CD4-positive, alpha-beta T cell (primary cell): ENCODE measurements around the gene FBXW11. TPM values are rescaled to one million over a fixed set of nuclear protein-coding genes. Genes with fewer than 3 reads are reported as not detected.
A peak's percentile ranks its signal among the peaks of the same experiment; 100 is the strongest.
"Not testable (repeated sequence)": the region's sequence is repeated elsewhere in the genome, so short reads cannot be mapped to it uniquely, and the experiment has no call there.

Experiments used
- ATAC-seq: fragments of 200-7000 bp; cut with Tn5 transposase; one replicate; pipeline ENCODE4 v1.10.0; 2022; ENCODE audit warnings: mild to moderate bottlenecking; ENCODE audit not compliant: poor library complexity
- CTCF ChIA-PET: fragments of 350-600 bp; sonication (Branson Sonifier 250); formaldehyde crosslinking; loops from one replicate; lab custom pipeline; 2021; ENCODE audit warnings: antibody characterized with exemption, inconsistent platforms; lab: Charles Lee
- POLR2A ChIA-PET: fragments of 350-600 bp; sonication (Branson Sonifier 250); formaldehyde crosslinking; loops from one replicate; lab custom pipeline; 2021; ENCODE audit warnings: antibody characterized with exemption, inconsistent platforms; lab: Charles Lee
- DNase-seq, 14 experiments: peaks; one replicate each; pipeline ENCODE4 v3.0.0-alpha.2; 2013 to 2020; ENCODE audit warnings: mixed read lengths in 2 of 14
- H3K27ac ChIP-seq, 2 donors: one replicate each; pipeline versions ENCODE4 v1.5.1 to v1.7.0; 2013; ENCODE audit warnings: low read length in 2 of 2, low read depth in 1 of 2, mild to moderate bottlenecking in 1 of 2
- H3K27me3 ChIP-seq, 2 experiments: 1 replicate in 1 of 2; 2 replicates in 1 of 2; pipeline versions ENCODE4 v1.6.1 to v1.7.0; 2013; ENCODE audit warnings: low read length in 2 of 2, control low read depth in 1 of 2, mild to moderate bottlenecking in 1 of 2, moderate library complexity in 1 of 2; ENCODE audit not compliant: insufficient read depth in 2 of 2, control insufficient read depth in 1 of 2
- H3K36me3 ChIP-seq: one replicate; pipeline ENCODE4 v1.6.1; 2013; ENCODE audit warnings: low read length, control low read depth; ENCODE audit not compliant: insufficient read depth
- H3K4me1 ChIP-seq: one replicate; pipeline ENCODE4 v1.6.1; 2013; ENCODE audit warnings: low read length, control low read depth; ENCODE audit not compliant: insufficient read depth
- H3K4me3 ChIP-seq: one replicate; pipeline ENCODE4 v1.5.1; 2013; ENCODE audit warnings: mild to moderate bottlenecking, low read length, moderate library complexity
- H3K9me3 ChIP-seq, 2 experiments: 1 replicate in 1 of 2; 2 replicates in 1 of 2; pipeline versions ENCODE4 v1.6.1 to v1.7.0; 2013; ENCODE audit warnings: low read length in 2 of 2, mild to moderate bottlenecking in 2 of 2, control low read depth in 1 of 2, moderate library complexity in 1 of 2; ENCODE audit not compliant: control insufficient read depth in 1 of 2, insufficient read depth in 1 of 2
- H3K27ac Mint-ChIP-seq: one replicate; pipeline ENCODE4 v1.8.0; 2020; ENCODE audit warnings: mixed read lengths
- H3K27me3 Mint-ChIP-seq: one replicate; pipeline ENCODE4 v1.8.0; 2021; ENCODE audit warnings: mixed read lengths
- H3K36me3 Mint-ChIP-seq: one replicate; pipeline ENCODE4 v1.8.0; 2021; ENCODE audit warnings: low read depth, mixed read lengths
- H3K4me1 Mint-ChIP-seq: one replicate; pipeline ENCODE4 v1.8.0; 2021; ENCODE audit warnings: low read depth, mixed read lengths
- H3K4me3 Mint-ChIP-seq: one replicate; pipeline ENCODE4 v1.8.0; 2020; ENCODE audit warnings: mild to moderate bottlenecking, mixed read lengths
- H3K9me3 Mint-ChIP-seq: one replicate; pipeline ENCODE4 v1.8.0; 2020; ENCODE audit warnings: mixed read lengths
- intact Hi-C, 2 experiments: fragments of 100-400 bp; cut with DNase I in 1 of 2; cut with micrococcal nuclease in 1 of 2; formaldehyde crosslinking; loops; one replicate each; pipeline versions ENCODE4 v1.15.1 to v1.9.0; 2023 to 2025; cut with DNase I, micrococcal nuclease
- total RNA-seq, 174 experiments: library from RNA in 2 of 174; stranded (reverse) in 2 of 174; gene quantifications; one replicate each; pipeline ENCODE4 v1.2.3 and lab custom pipeline; 2021 to 2026
- TF ChIP-seq, protein P1 (sequence below): fragments of 200-600 bp; IDR thresholded peaks from one replicate; pipeline ENCODE4 v1.8.0; 2022; ENCODE audit warnings: antibody characterized with exemption, mild to moderate bottlenecking

The FBXW11 gene
- total RNA-seq, 2 experiments from 2014 or later: 20.9 to 24.0 TPM

DNA sequence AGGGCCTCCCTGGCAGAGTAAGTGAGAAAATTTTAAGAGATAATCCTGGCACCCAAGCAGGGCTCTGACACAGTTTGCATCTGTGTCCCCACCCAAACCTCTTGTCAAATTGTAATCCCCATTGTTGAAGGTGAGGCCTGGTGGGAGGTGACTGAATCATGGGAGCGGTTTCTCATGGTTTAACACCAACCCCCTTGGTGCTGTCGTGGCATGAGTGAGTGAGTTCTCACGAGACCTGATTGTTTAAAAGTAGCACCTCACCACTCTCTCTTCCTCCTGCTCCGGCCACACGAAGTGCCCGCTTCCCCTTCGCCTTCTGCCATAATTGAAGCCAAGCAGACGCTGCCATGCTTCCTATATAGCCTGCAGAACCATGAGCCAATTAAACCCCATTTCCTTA, 80.1 kb downstream of the FBXW11 start:
- no peaks in the 10 kb centered on the region for H3K27me3 Mint-ChIP-seq
- H3K4me3 Mint-ChIP-seq: no peak overlapping the region
- H3K36me3 Mint-ChIP-seq: peaks cover 20% of the 10 kb centered on the region
- DNase-seq (peak in 1 of 14 experiments; percentile 11), ATAC-seq (no peak)
- no peak overlapping the region for H3K27ac Mint-ChIP-seq
- intact Hi-C loops: no loop called here
- H3K9me3 ChIP-seq: peaks cover 0 to 3% of the 10 kb centered on the region in 2 experiments
- no peaks in the 10 kb centered on the region for H3K36me3 ChIP-seq
- no peaks in the 10 kb centered on the region for H3K4me1 ChIP-seq
- H3K4me1 Mint-ChIP-seq: peaks cover 60% of the 10 kb centered on the region
- H3K27ac ChIP-seq: no peak overlapping the region
- H3K27me3 ChIP-seq: no peaks in the 10 kb centered on the region
- POLR2A ChIA-PET: no interaction called here
- CTCF ChIA-PET: no interaction called here
- TF ChIP-seq, protein P1, sequence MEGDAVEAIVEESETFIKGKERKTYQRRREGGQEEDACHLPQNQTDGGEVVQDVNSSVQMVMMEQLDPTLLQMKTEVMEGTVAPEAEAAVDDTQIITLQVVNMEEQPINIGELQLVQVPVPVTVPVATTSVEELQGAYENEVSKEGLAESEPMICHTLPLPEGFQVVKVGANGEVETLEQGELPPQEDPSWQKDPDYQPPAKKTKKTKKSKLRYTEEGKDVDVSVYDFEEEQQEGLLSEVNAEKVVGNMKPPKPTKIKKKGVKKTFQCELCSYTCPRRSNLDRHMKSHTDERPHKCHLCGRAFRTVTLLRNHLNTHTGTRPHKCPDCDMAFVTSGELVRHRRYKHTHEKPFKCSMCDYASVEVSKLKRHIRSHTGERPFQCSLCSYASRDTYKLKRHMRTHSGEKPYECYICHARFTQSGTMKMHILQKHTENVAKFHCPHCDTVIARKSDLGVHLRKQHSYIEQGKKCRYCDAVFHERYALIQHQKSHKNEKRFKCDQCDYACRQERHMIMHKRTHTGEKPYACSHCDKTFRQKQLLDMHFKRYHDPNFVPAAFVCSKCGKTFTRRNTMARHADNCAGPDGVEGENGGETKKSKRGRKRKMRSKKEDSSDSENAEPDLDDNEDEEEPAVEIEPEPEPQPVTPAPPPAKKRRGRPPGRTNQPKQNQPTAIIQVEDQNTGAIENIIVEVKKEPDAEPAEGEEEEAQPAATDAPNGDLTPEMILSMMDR: no peak
- H3K4me3 ChIP-seq: no peak overlapping the region
- H3K9me3 Mint-ChIP-seq: no peaks in the 10 kb centered on the region

DNA sequence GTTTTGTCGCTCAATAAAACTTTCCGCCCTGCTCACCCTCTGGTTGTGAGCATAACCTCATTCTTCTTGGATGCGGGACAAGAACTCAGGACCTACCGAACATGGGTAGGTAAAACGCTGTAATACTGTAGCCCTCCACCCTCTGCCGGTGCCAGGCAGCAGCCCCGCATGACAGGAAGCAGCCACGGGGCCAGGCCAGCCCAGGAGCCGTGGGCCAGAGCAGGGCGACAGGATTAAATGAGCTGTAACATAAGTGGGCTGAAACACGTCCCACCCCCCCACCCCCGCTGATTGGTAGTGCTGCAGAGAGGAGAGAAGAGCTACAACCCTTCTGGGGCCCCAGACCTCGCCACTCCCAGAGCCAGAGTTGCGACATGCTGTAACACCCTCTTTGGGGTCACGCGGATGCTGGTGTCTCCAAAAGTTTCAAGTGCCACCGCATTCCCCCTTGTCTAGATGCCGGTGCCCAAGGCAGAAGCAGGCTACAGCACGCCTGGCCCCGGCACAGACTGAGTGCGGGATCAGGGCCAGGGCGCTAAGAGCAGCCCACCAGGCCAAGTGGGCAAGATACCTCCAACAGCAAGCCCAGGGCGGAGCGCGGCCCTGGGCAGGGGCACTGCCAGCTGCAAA, 81.8 kb downstream of the FBXW11 start:
- Histone ChIP-seq H3K36me3 (no peaks in the 10 kb centered on the region), H3K27me3 (no peaks in the 10 kb centered on the region), H3K4me1 (no peaks in the 10 kb centered on the region), H3K27ac (no peak overlapping the region), H3K4me3 (no peak overlapping the region), H3K9me3 (peaks cover 0 to 3% of the 10 kb centered on the region in 2 experiments)
- ChIA-PET POLR2A (no interaction called here), CTCF (no interaction called here)
- Mint-ChIP-seq H3K9me3 (no peaks in the 10 kb centered on the region), H3K4me1 (peaks cover 57% of the 10 kb centered on the region), H3K36me3 (peaks cover 10% of the 10 kb centered on the region), H3K27ac (no peak overlapping the region), H3K27me3 (no peaks in the 10 kb centered on the region), H3K4me3 (no peak overlapping the region)
- DNase-seq (no peak), ATAC-seq (no peak)
- TF ChIP-seq, protein P1: no peak
- intact Hi-C loops: no loop called here

DNA sequence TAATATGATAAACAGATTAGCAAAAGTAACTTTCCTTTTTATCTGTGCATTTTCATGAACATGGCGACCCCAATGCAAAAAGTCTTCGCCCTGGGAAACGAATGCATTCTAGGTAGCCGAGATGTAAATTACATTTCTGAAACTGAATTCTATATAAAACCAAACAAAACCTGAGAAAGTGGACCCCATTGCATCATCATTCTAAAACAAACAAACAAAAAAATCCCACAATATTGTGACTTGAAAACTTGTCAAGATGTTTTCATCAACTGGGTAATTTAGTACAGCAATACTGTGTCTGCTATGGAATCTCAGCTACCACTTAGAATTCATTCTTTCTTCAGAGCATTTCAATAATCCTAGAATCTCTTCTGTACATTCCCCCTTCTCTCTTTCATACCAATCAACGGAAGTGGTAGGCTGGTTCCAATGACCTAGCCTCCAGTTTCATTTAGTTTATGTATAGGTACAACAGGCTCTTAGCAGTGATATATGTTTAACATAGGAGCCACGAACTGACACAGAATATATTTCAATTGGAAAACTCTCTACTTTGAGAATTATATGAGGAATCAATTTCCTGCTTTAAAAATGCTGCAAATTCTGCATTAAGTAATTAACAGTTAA, 85.6 kb downstream of the FBXW11 start:
- ATAC-seq (no peak), DNase-seq (no peak)
- Histone ChIP-seq H3K9me3 (peaks cover 0 to 3% of the 10 kb centered on the region in 2 experiments), H3K27ac (no peak overlapping the region), H3K27me3 (no peaks in the 10 kb centered on the region), H3K4me1 (no peaks in the 10 kb centered on the region), H3K36me3 (no peaks in the 10 kb centered on the region), H3K4me3 (no peak overlapping the region)
- intact Hi-C loops: no loop called here
- no peak overlapping the region for H3K4me3 Mint-ChIP-seq
- H3K27ac Mint-ChIP-seq: peak overlapping the region; percentile 37
- H3K9me3 Mint-ChIP-seq: no peaks in the 10 kb centered on the region
- ChIA-PET POLR2A (interaction anchor here (0.7 kb wide), 1 partner anchor 17 kb away, joined by 5 read pairs; no protein-coding TSS in a partner anchor), CTCF (no interaction called here)
- TF ChIP-seq, protein P1: no peak
- no peaks in the 10 kb centered on the region for H3K36me3 Mint-ChIP-seq
- no peaks in the 10 kb centered on the region for H3K27me3 Mint-ChIP-seq
- H3K4me1 Mint-ChIP-seq: peaks cover 49% of the 10 kb centered on the region

DNA sequence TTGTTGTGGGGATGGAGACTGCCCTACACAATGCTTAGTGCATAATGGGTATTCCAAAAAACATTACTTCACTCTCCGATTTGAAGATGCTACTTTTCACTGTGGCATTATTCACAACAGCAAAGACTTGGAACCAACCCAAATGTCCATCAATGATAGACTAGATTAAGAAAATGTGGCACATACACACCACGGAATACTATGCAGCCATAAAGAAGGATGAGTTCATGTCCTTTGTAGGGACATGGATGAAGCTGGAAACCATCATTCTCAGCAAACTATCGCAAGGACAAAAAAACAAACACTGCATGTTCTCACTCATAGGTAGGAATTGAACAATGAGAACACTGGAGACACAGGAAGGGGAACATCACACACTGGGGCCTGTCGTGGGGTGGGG, 90.7 kb downstream of the FBXW11 start:
- CTCF ChIA-PET, H3K27me3 Mint-ChIP-seq, DNase-seq, H3K27ac ChIP-seq, H3K27ac Mint-ChIP-seq, H3K36me3 Mint-ChIP-seq, H3K36me3 ChIP-seq, H3K4me3 Mint-ChIP-seq, H3K9me3 Mint-ChIP-seq, H3K9me3 ChIP-seq, intact Hi-C loops, ATAC-seq, H3K4me3 ChIP-seq, H3K27me3 ChIP-seq, POLR2A ChIA-PET, H3K4me1 ChIP-seq: not testable (repeated sequence)
- H3K4me1 Mint-ChIP-seq: peaks cover 59% of the 10 kb centered on the region
